HG03095 (cell line): ENCODE measurements around the gene DLD.
"Not testable (repeated sequence)": the region's sequence is repeated elsewhere in the genome, so short reads cannot be mapped to it uniquely, and the experiment has no call there.

Experiments used
- ATAC-seq: cut with Tn5 transposase; IDR thresholded peaks from one replicate; pipeline ENCODE4 v1.9.1; 2021; ENCODE audit warnings: moderate library complexity; ENCODE audit not compliant: unreplicated experiment

The DLD gene

DNA sequence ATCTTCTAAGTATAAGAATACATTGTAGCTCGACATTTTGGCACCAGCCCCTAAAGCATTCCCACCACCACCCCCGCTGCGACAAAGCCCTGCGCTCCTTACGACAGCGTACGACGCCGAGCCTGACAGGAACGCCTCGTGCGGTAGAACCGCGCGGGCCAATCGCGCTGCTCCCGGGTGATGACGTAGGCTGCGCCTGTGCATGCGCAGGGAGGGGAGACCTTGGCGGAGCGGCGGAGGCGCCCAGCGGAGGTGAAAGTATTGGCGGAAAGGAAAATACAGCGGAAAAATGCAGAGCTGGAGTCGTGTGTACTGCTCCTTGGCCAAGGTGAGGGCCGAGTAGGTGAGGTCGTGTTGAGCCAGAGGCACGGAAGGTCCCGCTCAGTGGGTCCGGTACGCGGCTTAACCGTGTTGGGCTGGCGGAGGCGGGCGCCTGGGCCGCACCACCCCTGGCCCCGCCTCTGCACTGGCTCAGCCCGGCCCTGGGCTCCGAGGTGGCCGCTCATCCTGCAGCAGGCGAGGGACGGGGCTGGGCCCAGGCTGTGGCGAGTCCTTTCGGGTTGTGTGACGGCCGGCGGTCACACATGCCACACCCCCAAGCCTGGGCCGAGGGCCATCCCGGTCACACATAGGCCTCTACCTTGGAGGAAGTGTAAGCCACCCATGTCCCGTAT, at the start of gene DLD:
DLD (plus strand) TSS at position 222 of the 674 bp plus-strand sequence; CDS start at position 290, 68 bp downstream.
- ATAC-seq: peak; percentile 98

- ATAC-seq: no peak
These were observed 48.8 kb upstream of the DLD start for GRCh38 chr7:107842213-107842612.

GRCh38 chr7:107843184-107843583, 47.8 kb upstream of the DLD start:
- no peak for ATAC-seq

GRCh38 chr7:107846324-107846723, 44.7 kb upstream of the DLD start:
- no peak for ATAC-seq

DNA sequence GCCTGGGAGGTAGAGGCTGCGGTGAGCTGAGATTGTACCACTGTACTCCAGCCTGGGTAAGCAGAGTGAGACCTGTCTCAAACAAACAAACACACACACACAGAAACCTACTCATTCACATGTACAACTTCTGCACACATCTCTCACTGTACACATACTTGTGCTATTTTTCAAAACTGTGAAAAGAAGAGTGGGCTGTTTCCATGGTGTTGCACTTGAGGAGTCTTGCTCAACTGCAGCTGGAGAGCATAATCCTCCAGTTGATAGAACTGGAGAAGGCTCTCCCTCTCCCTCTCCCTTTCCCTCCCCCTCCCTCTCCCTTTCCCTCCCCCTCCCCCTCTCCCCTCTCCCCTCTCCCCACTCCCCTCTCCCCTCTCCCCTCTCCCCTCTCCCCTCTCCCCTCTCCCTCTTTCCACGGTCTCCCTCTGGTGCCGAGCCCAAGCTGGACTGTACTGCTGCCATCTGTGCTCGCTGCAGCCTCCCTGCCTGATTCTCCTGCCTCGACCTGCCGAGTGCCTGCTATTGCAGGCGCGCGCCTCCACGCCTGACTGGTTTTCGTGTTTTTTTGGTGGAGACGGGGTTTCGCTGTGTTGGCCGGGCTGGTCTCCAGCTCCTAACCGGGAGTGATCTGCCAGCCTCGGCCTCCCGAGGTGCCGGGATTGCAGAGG, 43.7 kb upstream of the DLD start:
- ATAC-seq: no peak

DNA sequence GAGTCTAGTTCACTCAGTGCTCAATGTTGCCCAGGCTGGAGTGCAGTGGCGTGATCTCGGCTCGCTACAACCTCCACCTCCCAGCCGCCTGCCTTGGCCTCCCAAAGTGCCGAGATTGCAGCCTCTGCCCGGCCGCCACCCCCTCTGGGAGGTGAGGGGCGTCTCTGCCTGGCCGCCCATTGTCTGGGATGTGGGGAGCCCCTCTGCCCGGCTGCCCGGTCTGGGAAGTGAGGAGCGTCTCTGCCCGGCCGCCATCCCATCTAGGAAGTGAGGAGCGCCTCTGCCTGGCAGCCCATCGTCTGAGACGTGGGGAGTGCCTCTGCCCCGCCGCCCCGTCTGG, 43.2 kb upstream of the DLD start:
- ATAC-seq: not testable (repeated sequence)

DNA sequence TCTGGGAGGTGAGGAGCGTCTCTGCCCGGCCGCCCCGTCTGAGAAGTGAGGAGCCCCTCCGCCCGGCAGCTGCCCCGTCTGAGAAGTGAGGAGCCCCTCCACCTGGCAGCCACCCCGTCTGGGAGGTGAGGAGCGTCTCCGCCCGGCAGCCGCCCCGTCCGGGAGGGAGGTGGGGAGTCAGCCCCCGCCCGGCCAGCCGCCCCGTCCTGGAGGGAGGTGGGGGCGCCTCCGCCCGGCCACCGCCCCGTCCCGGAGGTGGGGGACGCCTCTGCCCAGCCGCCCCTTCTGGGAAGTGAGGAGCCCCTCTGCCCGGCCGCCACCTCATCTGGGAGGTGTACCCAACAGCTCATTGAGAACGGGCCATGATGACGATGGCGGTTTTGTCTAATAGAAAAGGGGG, 42.8 kb upstream of the DLD start:
- ATAC-seq: not testable (repeated sequence)

DNA sequence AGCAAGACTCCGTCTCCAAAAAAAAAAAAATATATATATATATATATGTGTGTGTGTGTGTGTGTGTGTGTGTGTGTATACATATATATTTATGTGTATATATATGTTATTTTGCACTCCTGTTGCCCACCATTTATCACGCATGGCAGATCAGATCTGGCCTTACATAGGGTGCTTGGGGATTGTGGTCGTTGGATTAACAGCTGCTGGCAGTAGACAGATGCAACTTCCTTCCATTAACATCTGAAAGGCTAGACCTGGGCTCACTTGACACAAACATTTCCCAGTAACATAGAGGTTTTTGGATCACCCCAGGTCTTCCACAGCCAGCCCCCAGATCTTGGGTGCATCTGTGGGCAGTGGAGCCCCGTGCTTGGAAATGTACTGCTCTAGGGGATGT, 40.8 kb upstream of the DLD start:
- no peak for ATAC-seq

- ATAC-seq: no peak
These were observed 40.3 kb upstream of the DLD start for GRCh38 chr7:107850643-107851042.

GRCh38 chr7:107854454-107854853, 36.5 kb upstream of the DLD start:
- no peak for ATAC-seq

DNA sequence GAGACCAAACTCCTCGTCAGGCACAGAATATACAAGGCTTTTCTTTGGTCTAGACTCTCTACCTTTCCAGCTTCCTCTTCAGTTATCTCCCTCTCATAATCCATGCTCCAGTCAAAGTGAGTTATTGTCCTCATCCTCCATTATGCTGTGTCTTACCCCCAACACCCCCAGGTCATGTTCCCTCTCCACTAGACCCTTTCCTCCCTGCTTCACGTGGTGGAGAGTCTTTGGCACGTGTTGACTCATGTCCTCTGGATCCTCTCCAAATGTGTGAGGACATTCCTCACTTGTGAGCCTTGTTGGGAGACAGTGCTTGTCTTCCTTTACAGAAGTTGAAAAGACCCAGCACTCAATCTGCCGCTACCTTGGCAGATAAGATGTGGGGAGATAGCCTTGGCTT, 36.0 kb upstream of the DLD start:
- ATAC-seq: no peak

DNA sequence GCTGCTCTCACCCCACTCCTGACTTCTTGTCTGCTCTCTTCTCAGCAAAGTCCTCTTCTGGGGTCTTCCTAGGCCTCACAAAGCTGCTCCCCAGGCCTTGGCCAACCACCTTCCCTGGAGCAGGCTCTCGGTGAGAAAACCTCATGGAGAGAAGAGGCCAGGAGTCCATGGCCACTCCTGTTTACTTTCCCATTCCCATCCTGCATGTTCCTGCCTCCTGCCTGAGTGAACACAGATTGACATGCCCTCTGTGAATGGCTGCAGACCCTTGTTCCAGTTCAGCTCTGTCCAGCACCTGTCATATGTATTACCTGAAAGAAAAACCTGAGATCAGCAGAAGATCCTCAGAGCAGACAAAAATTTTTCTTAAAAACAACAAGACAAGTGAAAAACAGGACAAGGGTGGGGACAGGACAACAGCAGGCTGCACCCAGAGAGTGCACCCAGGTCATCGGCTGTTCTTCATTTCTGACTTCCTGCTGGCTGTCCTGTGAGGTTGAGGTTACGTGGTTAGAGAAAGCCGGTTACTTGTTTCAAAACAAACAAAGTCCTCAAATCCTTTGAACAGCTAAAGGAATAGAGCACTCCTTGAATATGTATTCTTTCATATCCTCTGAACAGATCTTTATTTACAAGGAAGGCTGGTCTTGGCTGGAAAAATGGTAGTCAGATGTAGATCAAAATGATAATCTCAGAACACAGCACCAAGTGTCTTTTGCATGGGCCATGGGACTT, 34.0 kb upstream of the DLD start:
- ATAC-seq: no peak

GRCh38 chr7:107857541-107857912, 33.5 kb upstream of the DLD start:
- no peak for ATAC-seq

- ATAC-seq: no peak
These were observed 32.7 kb upstream of the DLD start for GRCh38 chr7:107858280-107858679.

DNA sequence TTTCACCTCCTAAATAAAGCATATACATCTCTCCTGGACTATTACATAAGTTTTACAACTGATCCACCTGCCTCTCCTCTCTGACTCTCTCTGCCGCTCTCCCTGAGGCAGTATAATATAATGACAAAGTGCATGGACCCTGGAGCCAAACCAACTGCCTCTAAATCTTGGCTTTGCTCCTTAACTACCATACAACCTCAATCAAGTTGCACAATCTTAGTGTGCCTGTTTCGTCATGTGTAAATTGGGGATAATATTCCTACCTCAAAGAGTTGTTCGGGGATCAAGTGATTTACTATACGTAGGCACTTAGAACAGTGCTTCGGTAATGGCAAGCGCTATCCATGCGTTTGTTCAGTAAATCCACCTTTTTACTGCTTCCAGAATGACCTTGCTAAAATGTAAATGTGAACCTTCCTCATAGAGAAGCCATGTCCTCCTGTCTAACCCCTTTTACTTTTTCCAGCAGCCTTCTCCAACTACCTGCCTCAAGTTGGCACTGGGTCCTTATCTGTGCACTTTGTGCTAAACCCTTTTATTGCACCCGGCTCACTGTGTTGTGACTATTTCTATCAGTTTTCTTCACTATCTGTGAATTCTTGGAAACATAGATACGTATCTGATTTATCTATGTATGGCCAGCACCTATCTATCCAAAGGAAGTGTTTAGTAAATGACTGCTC, 30.6 kb upstream of the DLD start:
- no peak for ATAC-seq

DNA sequence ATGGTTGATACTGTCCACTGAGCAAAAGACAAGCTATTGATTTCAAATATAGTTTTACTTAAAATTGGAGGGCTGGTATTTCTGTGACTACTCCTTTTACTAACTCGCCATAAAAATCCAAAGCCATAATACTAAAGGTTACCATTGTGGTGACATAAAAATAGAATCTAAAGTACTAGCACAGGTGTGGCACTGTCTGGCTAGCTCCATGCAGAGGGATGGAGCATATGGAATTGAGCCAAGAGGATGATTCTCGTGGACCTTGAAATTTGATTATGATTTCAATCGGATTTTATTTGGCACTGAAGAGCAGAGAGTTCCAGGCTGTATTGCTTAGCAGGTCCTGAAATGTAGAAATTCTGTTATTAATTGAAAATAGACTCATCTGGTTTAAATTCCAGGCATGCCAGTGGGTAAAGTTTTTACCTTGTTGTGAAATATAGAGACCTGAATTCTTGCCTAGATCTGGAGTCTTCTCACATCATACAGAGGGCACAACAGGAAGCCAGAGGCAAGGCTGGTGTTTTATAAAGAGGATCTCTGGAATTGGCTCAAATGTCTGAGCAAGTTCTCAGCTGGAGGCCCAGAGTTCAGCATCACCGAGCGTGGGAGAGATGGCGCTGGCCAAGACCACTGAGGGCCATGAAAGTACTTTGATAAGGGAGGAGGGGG, 29.9 kb upstream of the DLD start:
- no peak for ATAC-seq

DNA sequence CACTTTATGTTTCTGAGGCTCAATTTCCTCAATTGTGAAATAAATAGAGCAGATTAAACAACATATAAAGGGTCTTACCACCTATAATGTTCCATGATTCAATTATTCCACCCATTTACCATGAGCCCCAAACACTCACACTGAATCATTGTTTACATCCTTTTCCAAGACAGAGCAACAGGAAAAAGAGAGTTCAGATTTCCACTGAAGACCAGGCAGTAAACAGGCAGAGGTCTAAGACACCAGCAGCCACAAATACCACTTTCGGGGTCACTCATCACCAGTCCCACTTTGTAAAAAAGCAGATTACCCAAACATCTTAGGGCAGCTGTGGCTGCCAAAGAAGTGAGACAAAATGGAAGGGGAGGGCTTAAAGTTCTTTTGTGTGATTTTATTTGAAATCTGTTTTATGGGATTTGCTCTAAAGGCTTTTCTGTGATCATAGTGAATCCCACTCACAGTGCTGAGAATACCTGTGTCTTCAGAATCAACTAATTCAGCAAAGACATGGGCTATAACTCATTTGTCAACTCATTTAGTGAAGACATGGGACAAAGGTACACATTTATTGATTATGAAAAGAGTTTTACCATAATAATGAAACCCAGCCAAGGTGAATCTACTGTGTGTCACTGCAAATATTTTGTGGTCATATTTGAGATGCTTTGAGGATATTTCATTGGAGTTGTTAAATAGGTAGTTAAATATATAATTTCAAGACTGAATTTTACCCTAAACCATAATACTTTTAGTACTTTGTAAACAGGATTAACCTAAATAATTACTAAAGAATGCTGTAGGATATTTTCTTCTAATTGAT, 24.8 kb upstream of the DLD start:
- ATAC-seq: no peak

DNA sequence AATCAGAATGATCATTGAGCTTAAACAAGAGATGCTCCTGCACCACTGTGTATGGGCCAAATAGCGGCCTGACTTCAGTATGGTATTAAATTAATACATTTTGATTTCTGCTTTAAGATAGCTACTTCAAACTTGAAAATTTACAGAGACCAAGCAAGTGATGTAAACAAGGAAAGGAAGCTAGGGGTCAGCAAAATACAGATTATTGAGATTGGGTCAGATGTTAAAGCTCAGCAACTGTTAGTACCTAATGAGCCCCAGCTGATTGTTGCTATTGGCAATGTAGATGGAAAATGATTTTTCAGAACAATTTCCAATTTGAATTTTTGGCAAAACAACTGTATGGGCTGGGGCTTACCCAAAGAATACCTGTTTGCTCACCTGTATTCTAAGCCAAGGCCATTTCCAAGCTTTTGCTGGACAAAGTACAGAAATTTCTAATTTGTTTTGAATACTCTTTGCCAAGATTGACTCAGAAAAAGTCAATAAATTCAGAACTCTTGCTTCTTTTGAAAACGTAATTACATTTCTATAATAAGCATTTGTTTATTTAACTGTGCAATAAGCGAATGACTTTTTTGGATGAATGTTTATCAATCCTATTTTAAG, 23.0 kb upstream of the DLD start:
- no peak for ATAC-seq

DNA sequence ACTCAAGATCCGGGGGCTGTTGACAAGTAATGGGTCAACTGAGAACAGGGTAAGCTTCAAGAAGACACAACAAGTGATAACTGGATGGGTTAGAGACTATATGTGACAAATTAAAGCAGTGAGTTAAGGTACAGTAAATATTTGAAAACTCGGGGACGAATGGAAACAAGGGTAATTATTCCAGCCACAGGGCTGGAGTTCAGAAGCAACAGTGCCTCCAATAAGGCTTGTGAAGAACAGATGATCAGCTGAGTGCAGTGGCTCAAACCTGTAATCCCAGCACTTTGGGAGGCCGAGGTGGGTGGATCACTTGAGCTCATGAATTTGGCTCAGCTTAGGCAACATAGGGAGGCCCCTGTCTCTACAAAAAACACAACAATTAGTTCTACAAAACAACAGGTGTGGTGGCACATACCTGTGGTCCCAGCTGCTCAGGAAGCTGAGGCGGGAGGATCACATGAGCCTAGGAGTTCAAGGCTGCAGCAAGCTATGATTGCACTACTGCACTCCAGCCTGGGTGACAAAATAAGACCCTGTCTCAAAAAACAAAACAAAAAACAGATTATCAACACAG, 20.5 kb upstream of the DLD start:
- ATAC-seq: no peak

DNA sequence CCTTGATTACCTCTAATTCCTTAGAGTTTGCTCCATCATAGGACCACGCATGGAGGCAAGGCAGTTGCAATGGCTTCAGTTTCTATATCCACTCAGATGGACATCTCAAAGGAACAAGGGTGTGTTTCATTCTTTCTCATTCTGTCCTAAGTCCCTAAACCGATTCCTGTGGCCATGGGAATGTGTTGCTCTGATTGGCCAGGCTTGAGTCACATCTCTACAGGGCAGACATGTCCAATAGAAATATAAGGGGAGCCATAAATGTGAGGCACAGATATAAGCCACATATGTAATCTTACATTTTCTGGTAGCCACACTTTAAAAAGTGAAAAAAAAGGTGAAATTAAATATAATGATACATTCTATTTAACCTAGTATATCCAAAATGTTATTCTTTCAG, 16.9 kb upstream of the DLD start:
- no peak for ATAC-seq
